ENCODE measurements around the gene ROBO1.

GRCh38 chr3:78858910-78859309 lies 908.9 kb downstream of the ROBO1 start:
- TF ChIP-seq RAD21 (IDR thresholded peaks at IDR 0.05) (no peak), ATF3 (IDR thresholded peaks at IDR 0.05) (no peak), FOXA1 (IDR thresholded peaks at IDR 0.05) (no peak), CTCF (IDR thresholded peaks at IDR 0.05; ENCODE audit: low read depth, low read length, missing input control) (no peak), ZBTB33 (IDR thresholded peaks at IDR 0.05) (no peak), YY1 (IDR thresholded peaks at IDR 0.05) (no peak), TAF1 (conservative IDR thresholded peaks at IDR 0.05) (no peak), MAX (IDR thresholded peaks at IDR 0.05) (no peak), RXRA (IDR thresholded peaks at IDR 0.05) (no peak), SP1 (IDR thresholded peaks at IDR 0.05) (no peak), GABPA (IDR thresholded peaks at IDR 0.05 in 1 of 2, conservative IDR thresholded peaks at IDR 0.05 in 1 of 2) (no peak), JUND (IDR thresholded peaks at IDR 0.05) (no peak), NR2F2 (IDR thresholded peaks at IDR 0.05) (no peak)
